GM12873 (cell line): ENCODE results near the gene DAW1.

ENCODE experiments used
- CTCF ChIP-seq: IDR thresholded peaks from 2 replicates; pipeline ENCODE4 v1.5.1; 2012; ENCODE audit warnings: low read depth, mild to moderate bottlenecking, moderate library complexity, low read length, control low read depth; ENCODE audit not compliant: insufficient read depth; ENCODE audit errors: missing control alignments

The DAW1 gene

DNA sequence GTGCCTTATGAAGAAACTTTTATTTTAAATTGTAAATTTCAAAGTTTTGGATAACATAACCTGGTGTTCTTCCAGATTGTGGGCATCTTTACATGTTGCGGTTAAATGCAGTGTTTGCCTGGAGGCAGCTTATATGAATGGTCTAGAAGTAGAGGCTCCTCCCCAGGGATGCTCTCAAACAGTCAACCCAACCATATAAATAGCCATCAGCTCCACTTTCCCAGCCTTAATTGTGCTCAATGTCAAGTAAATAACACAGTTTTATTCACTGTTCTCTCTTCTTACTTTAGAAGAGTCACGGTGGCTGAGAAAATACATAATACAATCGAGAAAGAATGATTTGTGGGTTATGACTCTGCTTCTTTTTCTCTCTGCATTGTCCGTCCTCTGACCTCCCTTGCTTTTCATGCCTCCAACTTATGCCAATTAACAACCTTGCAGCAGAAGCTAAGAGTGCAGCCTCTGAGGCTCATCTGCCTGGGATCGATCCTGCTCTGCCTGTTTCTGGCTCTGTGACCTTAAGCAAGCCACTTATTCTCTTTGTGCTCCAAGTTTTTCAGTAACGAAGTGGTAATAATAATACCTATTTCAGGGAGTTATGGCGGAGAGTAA is 100.3 kb downstream of the DAW1 start:
- TF ChIP-seq CTCF: no peak

- TF ChIP-seq CTCF: no peak
Measured at GRCh38 chr2:227973241-227973640, 101.8 kb downstream of the DAW1 start.
